UCSD-AML1 (cell line): ENCODE results near the gene ADAP1.

Experiments
- DNase-seq: peaks from one replicate; lab custom pipeline; 2025; ENCODE audit not compliant: unreplicated experiment; lab: John Stamatoyannopoulos, UW

The ADAP1 gene

DNA sequence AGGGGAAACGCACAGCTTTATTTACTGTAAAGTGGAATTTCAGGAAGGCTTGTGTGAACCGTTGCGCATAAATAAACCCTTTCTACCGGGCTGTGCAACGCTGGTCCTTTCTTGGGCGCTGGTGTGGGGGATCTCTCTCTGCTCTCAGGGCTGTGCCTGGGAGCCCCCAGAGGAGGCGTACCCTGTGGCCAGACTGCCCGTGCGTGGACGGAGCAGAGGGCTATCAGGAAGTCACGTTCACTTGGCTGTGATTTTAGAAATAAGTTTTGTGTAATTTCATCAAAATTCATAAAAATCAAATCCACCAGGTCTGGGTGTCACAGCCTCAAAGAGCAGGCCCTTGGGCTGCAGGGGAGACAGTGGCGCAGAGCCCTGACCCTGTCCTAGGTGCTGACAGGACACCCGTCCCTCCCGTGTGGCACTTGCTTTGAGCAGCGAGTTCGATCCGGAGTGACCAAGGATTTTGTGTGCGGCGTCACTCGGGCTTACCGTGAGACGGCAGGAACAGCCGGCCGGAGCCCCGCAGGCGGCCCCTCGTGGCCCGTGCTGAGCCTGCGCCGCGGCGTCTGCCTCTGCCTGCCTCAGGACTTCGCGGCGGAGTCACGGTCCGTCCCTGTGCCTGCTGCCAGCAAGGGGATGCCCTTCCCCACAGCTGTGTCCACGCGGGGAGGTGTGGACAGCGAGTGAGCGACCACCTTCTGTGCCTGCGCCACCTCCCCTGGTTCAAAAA is 58.0 kb downstream of the ADAP1 start:
- no peak for DNase-seq

DNA sequence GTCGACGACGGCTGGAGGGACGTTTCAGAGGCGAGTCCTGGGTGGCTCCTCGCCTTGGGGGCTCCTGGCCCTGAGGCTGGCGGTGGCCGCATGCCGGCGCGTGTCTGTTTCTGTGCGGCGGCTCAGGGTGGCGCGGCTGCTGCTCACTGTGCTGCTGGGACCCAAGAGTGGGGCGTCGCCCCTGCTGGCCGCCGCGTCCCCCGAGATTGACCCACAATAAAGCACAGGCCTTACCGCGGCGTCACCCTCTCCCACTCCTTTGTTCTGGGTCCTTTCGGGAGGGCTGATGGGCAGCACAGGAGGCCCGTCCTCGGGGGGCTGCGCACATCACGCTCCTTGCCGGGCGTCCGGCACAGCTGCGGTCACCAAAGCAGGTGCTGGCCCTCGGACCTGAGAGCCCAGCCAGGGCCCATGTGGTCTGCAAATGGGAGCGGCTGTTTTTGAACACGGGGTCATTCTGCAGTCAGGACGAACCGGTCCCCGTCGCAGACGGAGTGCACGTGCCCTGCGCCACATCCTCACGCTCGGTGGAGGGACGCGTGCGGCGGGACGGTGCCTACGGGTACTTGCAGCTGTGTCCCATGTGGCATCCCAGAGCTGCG is 58.9 kb downstream of the ADAP1 start:
- DNase-seq: no peak

DNA sequence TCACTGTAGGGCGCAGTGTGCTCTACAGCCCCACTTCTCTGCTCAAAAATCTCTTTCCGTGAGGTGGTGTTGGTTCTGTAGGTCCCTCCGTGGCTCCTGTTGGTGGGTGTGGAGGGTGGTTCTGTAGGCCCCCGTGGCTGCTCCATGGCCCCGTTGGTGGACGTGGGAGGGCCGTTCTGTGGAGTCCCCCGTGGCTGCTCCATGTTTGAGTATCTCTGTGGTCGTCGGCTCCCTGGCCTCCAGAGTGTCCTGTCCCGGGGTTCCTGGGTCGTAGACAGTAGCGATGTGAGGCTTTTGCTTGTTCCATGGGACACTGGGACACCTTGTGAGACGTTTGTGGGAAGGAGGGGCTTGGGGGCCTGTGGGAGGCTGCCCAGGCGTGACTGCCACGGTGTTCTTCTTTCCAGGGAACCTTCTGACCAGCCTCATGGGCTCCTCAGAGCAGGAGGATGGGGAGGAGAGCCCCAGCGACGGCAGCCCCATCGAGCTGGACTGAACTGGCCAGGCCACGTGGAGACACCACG is 59.5 kb downstream of the ADAP1 start:
- DNase-seq: no peak

DNA sequence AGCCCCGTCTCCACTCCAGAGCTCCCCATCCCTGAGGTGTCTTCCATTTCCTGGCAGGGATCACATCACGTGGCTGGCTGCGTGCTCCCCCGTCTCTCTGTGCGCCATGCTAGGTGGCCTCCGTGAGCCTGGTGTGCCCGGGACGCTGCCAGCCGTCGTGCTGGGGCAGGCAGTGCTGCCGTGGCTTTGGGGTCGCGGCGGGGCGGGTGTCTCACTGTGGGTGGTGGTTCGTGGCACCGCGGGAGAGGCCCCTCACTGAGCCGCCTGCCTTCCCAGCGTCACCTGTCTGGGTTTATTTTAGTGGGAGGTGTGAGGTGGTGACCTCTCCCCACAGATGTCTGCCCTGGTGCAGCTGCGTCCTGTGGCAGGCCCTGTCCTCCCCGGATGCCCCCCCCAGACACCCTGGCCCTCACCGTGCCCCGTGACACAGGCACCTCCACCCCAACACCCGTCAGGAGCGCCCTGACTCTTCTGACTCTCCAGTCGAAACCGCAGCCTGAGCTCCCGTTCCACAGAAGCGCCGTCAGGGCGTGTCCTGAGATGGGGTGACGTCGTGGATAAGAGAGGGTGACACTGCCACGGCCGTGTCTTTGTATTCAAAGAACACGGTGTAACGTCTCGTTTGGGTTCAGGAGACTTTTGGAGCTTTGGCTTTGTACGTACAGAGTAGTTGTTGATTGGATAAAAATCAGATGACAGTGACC is 60.2 kb downstream of the ADAP1 start:
- no peak for DNase-seq

DNA sequence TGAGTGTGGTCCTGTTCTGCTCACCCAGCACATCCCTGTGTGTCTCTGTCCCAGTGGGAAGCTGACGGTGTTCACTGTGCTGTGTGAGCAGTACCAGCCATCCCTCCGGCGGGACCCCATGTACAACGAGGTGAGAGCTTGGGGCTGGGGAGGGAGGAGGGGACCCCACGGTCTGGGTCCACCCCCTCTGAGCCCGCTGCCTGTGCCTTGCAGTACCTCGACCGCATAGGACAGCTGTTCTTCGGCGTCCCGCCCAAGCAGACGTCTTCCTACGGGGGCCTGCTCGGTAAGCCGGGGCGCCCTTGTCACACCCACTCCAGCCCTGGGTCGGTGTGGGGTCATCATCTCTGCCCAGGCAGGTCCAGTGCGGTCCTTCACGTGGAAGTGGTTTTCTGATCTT is 60.8 kb downstream of the ADAP1 start:
- no peak for DNase-seq

DNA sequence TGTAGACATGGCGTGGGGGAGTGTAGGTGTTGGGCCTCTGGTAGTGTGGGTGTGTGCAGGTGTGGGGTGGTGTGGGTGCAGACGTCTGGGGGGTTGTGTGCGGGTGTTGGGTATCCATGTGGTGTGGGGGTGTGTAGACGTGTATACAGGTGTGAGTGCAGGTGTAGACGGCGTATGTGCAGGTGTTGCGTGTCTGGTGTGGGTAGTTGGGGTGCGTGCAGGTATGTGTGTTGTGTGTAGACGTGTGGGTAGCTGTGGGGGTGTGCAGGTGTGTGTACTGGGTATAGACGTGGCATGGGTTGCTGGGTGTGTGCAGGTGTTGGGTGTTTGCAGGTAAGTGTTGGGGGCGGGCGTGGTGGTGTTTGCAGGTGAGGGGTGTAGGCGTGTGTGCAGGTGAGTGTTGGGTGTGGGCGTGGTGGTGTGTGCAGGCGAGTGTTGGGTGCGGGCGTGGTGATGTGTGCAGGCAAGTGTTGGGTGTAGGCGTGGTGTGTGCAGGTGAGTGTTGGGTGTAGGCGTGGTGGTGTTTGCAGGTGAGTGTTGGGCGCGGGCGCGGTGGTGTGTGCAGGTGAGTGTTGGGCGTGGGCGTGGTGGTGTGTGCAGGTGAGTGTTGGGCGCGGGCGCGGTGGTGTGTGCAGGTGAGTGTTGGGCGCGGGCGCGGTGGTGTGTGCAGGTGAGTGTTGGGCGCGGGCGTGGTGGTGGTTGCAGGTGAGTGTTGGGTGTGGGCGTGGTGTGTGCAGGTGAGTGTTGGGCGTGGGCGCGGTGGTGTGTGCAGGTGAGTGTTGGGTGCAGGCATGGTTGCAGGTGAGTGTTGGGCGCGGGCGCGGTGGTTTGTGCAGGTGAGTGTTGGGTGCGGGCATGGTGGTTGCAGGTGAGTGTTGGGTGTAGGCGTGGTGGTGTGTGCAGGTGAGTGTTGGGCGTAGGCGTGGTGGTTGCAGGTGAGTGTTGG is 61.6 kb downstream of the ADAP1 start:
- no peak for DNase-seq

DNA sequence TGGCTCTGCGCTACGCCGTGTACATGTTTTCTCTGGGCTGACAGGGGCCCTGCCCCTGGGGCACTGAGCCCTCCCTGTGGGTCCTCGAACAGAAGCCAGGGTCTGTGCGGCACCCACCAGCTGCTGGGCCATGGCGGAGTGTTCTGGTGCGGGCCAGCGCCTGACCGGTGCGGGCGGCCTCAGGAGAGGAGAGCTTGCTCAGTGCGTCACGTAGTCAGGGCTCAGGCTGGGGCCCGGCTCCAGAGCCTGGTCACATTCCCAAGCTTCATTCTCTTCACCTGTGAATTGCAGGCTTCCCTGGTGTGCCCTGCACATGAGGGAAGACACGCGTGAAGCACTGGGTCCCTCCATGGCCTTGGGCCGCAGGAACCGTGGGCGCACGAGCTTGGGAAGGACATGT is 62.7 kb downstream of the ADAP1 start:
- no peak for DNase-seq

DNA sequence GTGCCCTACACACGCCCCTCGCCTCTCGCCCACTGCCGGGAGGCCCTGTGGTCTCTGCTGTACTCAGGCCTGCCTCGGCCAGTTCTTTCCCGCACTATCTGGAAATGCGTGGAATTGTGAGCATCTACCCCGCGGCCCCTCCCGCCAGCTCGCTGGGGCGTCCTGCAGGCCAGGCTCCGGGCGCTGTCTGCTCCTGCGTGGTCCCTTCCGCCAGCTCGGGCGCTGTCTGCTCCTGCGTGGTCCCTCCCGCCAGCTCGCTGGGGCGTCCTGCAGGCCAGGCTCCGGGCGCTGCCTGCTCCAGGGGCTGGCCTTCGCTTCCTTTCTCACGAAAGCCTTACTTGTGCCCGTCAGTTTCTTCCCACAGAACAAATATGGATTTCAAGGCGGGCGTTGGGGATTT is 63.2 kb downstream of the ADAP1 start:
- DNase-seq: no peak

DNA sequence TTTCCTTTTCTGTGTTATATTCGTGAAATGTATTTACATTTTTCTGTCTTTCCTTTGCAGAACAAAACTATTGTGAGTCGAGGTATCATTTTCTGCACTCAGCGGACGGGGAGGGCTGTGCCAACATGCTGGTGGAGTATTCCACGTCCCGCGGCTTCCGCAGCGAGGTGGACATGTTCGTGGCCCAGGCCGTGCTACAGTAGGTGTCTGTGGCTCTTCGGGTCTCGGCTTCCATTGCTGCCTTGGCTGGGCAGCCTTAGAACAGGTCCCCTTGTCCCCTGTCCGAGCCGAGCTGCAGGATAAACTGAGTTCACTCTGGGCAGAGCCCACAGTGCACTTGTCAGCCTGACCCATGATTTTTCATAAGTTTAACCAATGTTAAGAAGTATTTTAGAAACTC is 63.6 kb downstream of the ADAP1 start:
- DNase-seq: no peak

DNA sequence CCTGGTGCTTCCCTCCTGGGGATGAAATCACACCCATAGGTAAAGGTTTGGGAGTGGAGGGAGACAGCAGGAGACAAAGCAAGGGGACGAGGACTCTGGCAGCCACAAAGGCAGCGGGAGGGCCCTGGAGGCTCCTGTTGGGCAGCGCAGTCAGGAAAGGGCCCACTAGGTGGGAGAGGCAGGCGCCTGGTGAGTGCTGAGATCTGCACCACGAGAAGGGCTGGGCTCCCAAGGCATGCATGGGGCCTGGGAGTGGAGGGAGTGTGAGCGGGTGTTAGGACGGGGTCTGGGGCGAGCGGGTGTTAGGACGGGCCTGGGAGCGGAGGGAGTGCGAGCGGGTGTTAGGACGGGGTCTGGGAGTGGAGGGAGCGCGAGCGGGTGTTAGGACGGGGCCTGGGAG is 65.1 kb downstream of the ADAP1 start:
- no peak for DNase-seq

DNA sequence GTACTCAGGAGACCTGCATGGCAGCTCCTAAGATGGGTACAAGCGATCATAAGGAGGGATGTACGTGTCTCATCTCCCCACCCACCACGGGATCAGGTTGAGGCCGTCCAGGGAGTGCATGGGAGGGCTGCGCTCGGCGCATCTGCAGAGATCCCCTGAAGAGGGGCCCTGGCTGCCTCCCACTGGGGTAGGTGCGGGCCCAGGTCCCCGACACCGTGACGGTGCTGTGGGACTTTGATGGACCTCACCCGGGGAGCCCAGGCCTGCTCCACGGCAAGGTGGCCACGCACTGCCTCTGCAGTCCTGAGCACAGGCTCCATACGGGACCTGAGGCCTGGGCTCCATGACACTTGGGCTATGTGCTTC is 65.5 kb downstream of the ADAP1 start:
- DNase-seq: no peak

DNA sequence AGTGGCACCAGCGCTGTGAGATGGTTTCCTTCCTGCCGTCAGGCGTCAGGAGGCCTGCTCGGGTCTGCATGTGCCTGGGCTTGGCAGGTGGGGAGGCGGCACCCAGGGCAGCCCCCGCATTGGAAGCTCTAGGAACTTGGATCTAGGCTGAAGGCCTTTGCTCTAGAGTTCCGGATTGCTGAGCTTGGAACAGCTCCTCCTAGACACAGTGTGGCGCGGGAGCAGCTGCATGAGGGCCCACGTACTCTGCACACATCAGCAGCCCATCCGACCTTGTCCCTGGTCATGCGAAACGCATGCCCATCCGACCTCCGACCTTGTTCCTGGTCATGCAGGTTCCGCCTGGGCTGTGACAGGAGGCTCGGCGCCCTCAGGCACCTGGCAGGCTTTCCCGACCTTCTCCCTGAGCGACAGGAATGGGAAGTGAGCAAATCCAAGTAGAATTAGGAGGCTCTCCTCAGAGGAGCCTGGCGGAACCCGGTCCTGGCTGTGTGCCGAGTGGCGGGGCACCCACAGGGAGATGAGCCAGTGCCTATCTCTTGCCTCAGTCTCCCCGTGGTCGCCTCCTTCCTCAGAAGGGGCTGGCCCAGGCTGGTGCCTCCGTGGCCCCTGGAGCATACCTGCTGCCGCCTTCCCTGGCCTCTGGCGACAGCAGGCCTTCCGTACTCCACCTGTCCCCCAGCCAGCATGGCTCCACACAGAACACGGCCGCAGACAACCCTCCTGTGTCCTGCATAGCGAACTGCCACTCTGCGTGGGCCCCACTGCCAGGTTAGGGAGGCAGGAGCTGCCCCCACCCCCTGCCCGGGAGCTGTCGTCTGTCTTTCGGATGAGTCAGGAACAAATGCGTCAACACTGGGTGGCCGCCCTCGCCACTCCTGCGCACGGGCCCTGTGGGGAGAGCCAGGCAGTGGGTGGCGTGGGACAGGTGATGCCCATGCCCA is 66.1 kb downstream of the ADAP1 start:
- no peak for DNase-seq

DNA sequence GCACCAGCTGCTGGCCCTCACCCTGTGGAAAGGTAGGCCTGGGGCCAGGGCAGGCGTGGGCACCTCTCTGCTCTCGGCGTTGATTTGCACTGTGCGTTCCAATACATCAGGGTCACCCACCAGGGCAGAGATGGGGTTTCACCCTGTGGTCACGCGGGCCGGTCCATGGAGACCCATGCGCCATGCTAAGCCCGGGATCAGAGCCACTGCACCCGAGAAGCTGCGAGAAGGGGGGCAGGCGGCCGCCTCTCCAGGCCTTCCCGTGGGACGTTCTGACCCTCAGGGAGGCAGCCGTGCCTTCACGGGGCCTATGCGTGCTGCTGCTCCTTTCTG is 67.0 kb downstream of the ADAP1 start:
- no peak for DNase-seq

DNA sequence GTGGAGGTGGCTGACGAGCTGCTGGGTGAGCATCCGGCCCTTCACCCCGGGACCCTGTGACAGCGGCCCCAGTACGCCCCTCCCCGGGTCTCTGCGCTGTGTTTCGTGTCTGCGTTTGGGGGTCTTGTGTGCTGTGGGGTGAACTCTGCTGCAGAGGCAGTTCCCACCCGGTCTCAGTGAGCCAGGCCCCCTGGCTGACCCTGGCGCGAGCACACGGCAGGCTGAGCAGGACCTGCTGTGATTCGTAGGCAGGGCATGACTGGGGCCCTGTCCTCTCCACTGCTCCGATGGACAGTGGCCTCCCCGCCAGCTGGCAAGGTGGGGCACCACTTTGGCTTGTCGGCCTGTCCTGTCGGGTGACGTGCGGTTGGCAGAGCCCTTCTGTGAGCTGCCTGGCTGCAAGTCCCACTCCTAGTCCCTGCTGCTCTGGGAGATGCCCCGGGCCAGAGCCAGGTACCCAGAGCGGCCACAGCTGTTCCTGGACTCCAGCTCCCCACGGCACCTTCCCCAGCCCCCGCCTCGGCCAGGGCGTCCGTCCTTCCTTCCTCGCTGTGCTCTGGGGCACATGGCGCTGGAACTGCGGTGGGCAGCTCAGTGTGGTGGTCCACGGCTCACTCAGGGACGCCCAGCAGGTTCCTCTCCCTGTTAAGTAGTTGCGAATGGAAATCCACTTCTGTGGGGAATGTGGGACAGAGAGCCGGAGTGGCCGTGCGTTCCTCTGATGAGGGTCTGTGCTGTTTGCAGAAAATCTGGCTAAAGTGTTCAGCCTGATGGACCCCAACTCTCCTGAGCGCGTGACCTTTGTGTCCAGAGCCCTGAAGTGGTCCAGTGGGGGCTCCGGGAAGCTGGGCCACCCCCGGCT is 67.6 kb downstream of the ADAP1 start:
- no peak for DNase-seq

DNA sequence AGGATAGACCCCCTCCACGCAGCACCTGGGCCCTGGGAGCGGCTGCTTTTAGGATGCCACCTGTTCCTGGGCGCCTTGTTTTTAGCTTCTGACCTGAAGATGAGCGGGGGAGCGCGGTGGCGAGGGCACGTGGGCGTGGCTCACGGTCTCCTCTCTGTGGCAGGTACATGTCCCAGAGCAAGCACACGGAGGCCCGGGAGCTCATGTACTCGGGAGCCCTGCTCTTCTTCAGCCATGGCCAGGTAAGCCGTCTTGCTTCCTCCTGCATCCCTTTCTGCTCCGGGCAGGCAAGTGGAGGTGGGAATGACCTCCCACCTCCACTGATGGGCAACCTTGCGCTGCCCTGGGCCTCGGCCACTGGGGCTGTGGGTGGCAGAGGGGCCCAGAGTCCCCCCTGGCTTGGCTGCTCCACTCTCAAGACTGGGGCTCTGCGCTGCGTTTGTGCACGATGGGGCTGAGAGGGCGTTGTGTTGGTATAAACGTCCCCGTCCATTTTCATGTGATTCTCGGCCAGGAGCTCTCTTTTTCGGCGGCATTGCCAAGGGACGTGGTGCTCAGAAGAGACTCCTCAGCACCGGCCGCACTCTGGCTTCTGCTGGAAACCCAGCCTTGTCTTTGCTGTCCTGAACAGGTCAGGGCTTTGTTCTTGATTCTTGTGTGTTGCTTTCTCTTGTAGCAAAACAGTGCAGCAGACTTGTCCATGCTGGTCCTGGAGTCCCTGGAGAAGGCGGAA is 68.4 kb downstream of the ADAP1 start:
- DNase-seq: no peak

DNA sequence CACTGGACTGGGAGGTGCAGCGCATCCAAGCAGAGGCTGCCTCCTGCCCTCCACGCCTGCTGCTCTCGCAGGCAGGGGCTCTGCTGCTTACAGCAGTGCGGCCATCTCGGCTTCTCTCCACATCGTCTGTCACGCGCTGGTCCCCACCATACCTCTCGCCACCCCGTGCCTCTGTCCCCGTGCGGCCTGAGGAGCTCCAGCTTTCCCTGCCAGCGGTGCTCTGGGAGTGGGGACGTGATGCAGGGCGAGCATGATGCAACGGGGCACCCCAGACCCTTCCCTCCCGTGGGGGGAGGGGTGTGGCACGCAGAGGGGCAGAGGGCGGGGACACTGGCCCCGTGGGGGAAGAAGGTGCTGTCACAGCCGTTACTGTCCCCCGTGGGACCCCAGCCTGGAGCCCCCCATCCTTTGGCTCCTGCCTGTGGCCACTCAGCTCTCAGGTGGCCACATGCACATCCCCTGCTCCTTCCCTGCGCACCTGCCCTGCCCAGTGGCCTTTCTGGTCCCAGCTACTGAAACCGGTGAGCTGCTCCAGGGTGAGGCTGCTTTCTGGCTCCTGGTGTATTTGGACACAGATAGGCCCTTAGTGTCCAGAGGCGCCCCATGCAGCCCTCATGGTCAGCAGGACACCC is 69.1 kb downstream of the ADAP1 start:
- DNase-seq: no peak

DNA sequence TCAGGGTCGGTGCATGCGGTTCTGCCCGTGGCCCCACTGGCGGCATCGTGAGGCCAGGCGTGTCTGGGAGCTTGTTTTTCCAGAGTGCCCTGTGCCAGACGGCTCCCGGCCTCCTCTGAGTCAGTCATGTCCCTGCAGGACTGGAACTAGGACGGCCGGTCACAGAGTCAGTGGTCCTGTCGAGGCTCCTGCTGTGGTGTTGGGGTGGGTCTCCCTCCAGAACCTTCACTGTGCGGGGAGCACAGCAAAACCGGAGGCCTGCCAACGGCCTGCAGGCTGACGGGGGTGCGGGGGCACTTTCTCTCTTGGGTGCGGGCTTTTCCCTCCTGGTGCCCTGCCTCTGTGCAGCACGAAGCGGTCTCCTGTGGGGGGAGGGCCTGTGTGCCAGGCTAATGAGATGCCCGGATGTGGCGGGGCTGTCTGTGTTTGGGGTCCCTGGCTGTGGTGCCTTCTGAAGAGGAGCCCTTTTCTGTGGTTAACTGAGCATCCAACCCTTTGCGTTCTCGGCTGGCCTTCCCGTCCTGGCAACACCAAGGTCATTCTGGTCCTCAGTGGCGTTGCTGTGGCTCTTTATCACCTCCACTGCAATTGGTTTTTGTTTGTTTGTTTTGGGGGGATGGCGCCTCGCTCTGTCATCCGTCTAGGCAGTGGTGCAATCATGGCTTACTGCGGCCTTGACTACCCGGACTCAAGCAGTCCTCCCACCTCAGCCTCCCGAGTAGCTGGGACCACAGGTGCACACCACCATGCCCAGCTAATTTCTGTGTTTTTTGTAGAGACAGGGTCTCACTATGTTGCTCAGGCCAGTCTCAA is 70.1 kb downstream of the ADAP1 start:
- no peak for DNase-seq
